ENCODE measurements around the gene TLK2.
"Not testable (repeated sequence)": the region's sequence is repeated elsewhere in the genome, so short reads cannot be mapped to it uniquely, and the experiment has no call there.

TLK2 gene

GRCh38 chr17:62557532-62557931, 78.9 kb downstream of the TLK2 start:
- in situ Hi-C loops (cut with HindIII; ENCODE audit: low sequenced_read_pairs) = not testable (repeated sequence)

- in situ Hi-C loops (cut with HindIII; ENCODE audit: low sequenced_read_pairs) = not testable (repeated sequence)
Measured at GRCh38 chr17:62558941-62559340, 80.3 kb downstream of the TLK2 start.

- in situ Hi-C loops (cut with HindIII; ENCODE audit: low sequenced_read_pairs) = not testable (repeated sequence)
Measured at GRCh38 chr17:62560971-62561370, 82.3 kb downstream of the TLK2 start.

GRCh38 chr17:62562656-62563055, 84.0 kb downstream of the TLK2 start:
- in situ Hi-C loops (cut with HindIII; ENCODE audit: low sequenced_read_pairs) = no loop called here

- in situ Hi-C loops (cut with HindIII; ENCODE audit: low sequenced_read_pairs) = no loop called here
Measured at GRCh38 chr17:62565817-62566216, 87.2 kb downstream of the TLK2 start.

- in situ Hi-C loops (cut with HindIII; ENCODE audit: low sequenced_read_pairs) = no loop called here
Measured at GRCh38 chr17:62566996-62567578, 88.5 kb downstream of the TLK2 start.

- in situ Hi-C loops (cut with HindIII; ENCODE audit: low sequenced_read_pairs) = no loop called here
Measured at GRCh38 chr17:62572488-62572887, 93.9 kb downstream of the TLK2 start.

- in situ Hi-C loops (cut with HindIII; ENCODE audit: low sequenced_read_pairs) = no loop called here
Measured at GRCh38 chr17:62572888-62573401, 94.3 kb downstream of the TLK2 start.

GRCh38 chr17:62573480-62574117, 95.0 kb downstream of the TLK2 start:
- in situ Hi-C loops (cut with HindIII; ENCODE audit: low sequenced_read_pairs) = no loop called here

GRCh38 chr17:62576382-62576781, 97.8 kb downstream of the TLK2 start:
- in situ Hi-C loops (cut with HindIII; ENCODE audit: low sequenced_read_pairs) = no loop called here

GRCh38 chr17:62578757-62579487, 100.3 kb downstream of the TLK2 start:
- in situ Hi-C loops (cut with HindIII; ENCODE audit: low sequenced_read_pairs) = no loop called here

- in situ Hi-C loops (cut with HindIII; ENCODE audit: low sequenced_read_pairs) = no loop called here
Measured at GRCh38 chr17:62580947-62581346, 102.3 kb downstream of the TLK2 start.

GRCh38 chr17:62581764-62582163, 103.1 kb downstream of the TLK2 start:
- in situ Hi-C loops (cut with HindIII; ENCODE audit: low sequenced_read_pairs) = no loop called here

GRCh38 chr17:62587554-62587953, 108.9 kb downstream of the TLK2 start:
- in situ Hi-C loops (cut with HindIII; ENCODE audit: low sequenced_read_pairs) = no loop called here

GRCh38 chr17:62588109-62588508, 109.5 kb downstream of the TLK2 start:
- in situ Hi-C loops (cut with HindIII; ENCODE audit: low sequenced_read_pairs) = no loop called here

GRCh38 chr17:62591333-62591732, 112.7 kb downstream of the TLK2 start:
- in situ Hi-C loops (cut with HindIII; ENCODE audit: low sequenced_read_pairs) = no loop called here

GRCh38 chr17:62591822-62592221, 113.2 kb downstream of the TLK2 start:
- in situ Hi-C loops (cut with HindIII; ENCODE audit: low sequenced_read_pairs) = not testable (repeated sequence)

- in situ Hi-C loops (cut with HindIII; ENCODE audit: low sequenced_read_pairs) = no loop called here
Measured at GRCh38 chr17:62592341-62593099, 113.9 kb downstream of the TLK2 start.

- in situ Hi-C loops (cut with HindIII; ENCODE audit: low sequenced_read_pairs) = no loop called here
Measured at GRCh38 chr17:62595484-62595883, 116.9 kb downstream of the TLK2 start.

GRCh38 chr17:62596662-62597061, 118.0 kb downstream of the TLK2 start:
- in situ Hi-C loops (cut with HindIII; ENCODE audit: low sequenced_read_pairs) = no loop called here

- in situ Hi-C loops (cut with HindIII; ENCODE audit: low sequenced_read_pairs) = no loop called here
Measured at GRCh38 chr17:62597150-62597549, 118.5 kb downstream of the TLK2 start.
